HEK293 (cell line): ENCODE data around the gene SLF1.

Experiments used
- KLF10 ChIP-seq: fragments of 450-650 bp; IDR thresholded peaks from 2 replicates; pipeline ENCODE4 v1.5.1; 2018; ENCODE audit warnings: missing biosample characterization, mild to moderate bottlenecking, missing genetic modification characterization
- ZNF473 ChIP-seq: fragments of 450-650 bp; formaldehyde crosslinking; IDR thresholded peaks from 2 replicates; pipeline ENCODE4 v1.5.1; 2017; ENCODE audit warnings: missing biosample characterization, missing genetic modification characterization
- ZNF501 ChIP-seq: fragments of 450-650 bp; formaldehyde crosslinking; IDR thresholded peaks from 2 replicates; pipeline ENCODE4 v1.5.1; 2016; ENCODE audit warnings: missing biosample characterization, missing genetic modification characterization
- ZNF701 ChIP-seq: fragments of 450-650 bp; formaldehyde crosslinking; IDR thresholded peaks from 2 replicates; pipeline ENCODE4 v1.5.1; 2016; ENCODE audit warnings: missing biosample characterization, missing genetic modification characterization
- TF ChIP-seq, protein P1 (sequence below): fragments of 450-650 bp; formaldehyde crosslinking; IDR thresholded peaks from 2 replicates; pipeline ENCODE4 v1.5.1; 2017; ENCODE audit warnings: missing biosample characterization, missing genetic modification characterization
- TF ChIP-seq, protein P2 (sequence below): fragments of 450-650 bp; formaldehyde crosslinking; IDR thresholded peaks from 2 replicates; pipeline ENCODE4 v1.5.1; 2016; ENCODE audit warnings: missing biosample characterization, missing genetic modification characterization
- TF ChIP-seq, protein P3 (sequence below): fragments of 450-650 bp; formaldehyde crosslinking; IDR thresholded peaks from 2 replicates; pipeline ENCODE4 v1.5.1; 2016; ENCODE audit warnings: missing biosample characterization, missing genetic modification characterization, borderline replicate concordance
- TF ChIP-seq, protein P4 (sequence below): fragments of 450-650 bp; formaldehyde crosslinking; IDR thresholded peaks from 2 replicates; pipeline ENCODE4 v1.5.1; 2016; ENCODE audit warnings: missing biosample characterization, missing genetic modification characterization
- TF ChIP-seq, protein P5 (sequence below): fragments of 450-650 bp; formaldehyde crosslinking; IDR thresholded peaks from 2 replicates; pipeline ENCODE4 v1.5.1; 2016; ENCODE audit warnings: missing biosample characterization, missing genetic modification characterization
- TF ChIP-seq, protein P6 (sequence below): fragments of 450-650 bp; formaldehyde crosslinking; IDR thresholded peaks from 2 replicates; pipeline ENCODE4 v1.5.1; 2016; ENCODE audit warnings: missing biosample characterization, missing genetic modification characterization

DNA sequence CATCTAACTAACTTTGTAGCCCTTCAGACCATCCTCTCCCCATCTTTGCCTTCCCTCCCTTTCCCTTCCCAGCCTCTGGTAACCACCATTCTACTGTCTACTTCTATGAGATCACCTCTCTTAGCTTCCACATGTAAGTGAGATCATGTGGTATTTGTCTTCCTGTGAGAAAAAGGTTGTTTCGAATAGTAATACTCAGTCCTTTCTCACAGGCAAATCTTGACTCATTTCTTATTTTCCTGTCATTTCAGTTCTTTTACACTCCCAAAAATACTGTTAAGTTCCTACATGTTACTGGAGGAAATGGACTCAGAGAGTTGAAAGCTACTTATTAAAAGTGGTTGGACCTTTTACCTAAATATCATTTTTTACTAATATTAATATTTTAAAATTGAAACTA is 82.1 kb downstream of the SLF1 start:
- TF ChIP-seq, protein P1, sequence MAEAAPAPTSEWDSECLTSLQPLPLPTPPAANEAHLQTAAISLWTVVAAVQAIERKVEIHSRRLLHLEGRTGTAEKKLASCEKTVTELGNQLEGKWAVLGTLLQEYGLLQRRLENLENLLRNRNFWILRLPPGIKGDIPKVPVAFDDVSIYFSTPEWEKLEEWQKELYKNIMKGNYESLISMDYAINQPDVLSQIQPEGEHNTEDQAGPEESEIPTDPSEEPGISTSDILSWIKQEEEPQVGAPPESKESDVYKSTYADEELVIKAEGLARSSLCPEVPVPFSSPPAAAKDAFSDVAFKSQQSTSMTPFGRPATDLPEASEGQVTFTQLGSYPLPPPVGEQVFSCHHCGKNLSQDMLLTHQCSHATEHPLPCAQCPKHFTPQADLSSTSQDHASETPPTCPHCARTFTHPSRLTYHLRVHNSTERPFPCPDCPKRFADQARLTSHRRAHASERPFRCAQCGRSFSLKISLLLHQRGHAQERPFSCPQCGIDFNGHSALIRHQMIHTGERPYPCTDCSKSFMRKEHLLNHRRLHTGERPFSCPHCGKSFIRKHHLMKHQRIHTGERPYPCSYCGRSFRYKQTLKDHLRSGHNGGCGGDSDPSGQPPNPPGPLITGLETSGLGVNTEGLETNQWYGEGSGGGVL (tag by site-specific recombination): no peak
- TF ChIP-seq, protein P2, sequence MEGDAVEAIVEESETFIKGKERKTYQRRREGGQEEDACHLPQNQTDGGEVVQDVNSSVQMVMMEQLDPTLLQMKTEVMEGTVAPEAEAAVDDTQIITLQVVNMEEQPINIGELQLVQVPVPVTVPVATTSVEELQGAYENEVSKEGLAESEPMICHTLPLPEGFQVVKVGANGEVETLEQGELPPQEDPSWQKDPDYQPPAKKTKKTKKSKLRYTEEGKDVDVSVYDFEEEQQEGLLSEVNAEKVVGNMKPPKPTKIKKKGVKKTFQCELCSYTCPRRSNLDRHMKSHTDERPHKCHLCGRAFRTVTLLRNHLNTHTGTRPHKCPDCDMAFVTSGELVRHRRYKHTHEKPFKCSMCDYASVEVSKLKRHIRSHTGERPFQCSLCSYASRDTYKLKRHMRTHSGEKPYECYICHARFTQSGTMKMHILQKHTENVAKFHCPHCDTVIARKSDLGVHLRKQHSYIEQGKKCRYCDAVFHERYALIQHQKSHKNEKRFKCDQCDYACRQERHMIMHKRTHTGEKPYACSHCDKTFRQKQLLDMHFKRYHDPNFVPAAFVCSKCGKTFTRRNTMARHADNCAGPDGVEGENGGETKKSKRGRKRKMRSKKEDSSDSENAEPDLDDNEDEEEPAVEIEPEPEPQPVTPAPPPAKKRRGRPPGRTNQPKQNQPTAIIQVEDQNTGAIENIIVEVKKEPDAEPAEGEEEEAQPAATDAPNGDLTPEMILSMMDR (tag by site-specific recombination): no peak
- TF ChIP-seq ZNF701 (tag by site-specific recombination): no peak
- TF ChIP-seq ZNF501 (tag by site-specific recombination): no peak
- TF ChIP-seq, protein P3, sequence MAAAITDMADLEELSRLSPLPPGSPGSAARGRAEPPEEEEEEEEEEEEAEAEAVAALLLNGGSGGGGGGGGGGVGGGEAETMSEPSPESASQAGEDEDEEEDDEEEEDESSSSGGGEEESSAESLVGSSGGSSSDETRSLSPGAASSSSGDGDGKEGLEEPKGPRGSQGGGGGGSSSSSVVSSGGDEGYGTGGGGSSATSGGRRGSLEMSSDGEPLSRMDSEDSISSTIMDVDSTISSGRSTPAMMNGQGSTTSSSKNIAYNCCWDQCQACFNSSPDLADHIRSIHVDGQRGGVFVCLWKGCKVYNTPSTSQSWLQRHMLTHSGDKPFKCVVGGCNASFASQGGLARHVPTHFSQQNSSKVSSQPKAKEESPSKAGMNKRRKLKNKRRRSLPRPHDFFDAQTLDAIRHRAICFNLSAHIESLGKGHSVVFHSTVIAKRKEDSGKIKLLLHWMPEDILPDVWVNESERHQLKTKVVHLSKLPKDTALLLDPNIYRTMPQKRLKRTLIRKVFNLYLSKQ (tag by site-specific recombination): no peak
- TF ChIP-seq, protein P4, sequence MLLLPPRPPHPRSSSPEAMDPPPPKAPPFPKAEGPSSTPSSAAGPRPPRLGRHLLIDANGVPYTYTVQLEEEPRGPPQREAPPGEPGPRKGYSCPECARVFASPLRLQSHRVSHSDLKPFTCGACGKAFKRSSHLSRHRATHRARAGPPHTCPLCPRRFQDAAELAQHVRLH (tag by site-specific recombination): no peak
- TF ChIP-seq, protein P5, sequence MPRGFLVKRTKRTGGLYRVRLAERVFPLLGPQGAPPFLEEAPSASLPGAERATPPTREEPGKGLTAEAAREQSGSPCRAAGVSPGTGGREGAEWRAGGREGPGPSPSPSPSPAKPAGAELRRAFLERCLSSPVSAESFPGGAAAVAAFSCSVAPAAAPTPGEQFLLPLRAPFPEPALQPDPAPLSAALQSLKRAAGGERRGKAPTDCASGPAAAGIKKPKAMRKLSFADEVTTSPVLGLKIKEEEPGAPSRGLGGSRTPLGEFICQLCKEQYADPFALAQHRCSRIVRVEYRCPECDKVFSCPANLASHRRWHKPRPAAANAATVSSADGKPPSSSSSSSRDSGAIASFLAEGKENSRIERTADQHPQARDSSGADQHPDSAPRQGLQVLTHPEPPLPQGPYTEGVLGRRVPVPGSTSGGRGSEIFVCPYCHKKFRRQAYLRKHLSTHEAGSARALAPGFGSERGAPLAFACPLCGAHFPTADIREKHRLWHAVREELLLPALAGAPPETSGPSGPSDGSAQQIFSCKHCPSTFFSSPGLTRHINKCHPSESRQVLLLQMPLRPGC (tag by site-specific recombination): no peak
- no peak for TF ChIP-seq KLF10 (tag by site-specific recombination)
- TF ChIP-seq, protein P6, sequence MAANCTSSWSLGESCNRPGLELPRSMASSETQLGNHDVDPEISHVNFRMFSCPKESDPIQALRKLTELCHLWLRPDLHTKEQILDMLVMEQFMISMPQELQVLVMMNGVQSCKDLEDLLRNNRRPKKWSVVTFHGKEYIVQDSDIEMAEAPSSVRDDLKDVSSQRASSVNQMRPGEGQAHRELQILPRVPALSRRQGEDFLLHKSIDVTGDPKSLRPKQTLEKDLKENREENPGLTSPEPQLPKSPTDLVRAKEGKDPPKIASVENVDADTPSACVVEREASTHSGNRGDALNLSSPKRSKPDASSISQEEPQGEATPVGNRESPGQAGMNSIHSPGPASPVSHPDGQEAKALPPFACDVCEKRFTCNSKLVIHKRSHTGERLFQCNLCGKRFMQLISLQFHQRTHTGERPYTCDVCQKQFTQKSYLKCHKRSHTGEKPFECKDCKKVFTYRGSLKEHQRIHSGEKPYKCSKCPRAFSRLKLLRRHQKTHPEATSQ (tag by site-specific recombination): no peak
- no peak for TF ChIP-seq ZNF473 (tag by site-specific recombination)
